HG02588 (cell line): Measurements from ENCODE around the gene ZNF598.
A peak's percentile ranks its signal among the peaks of the same experiment; 100 is the strongest.

Source experiments
- ATAC-seq: cut with Tn5 transposase; IDR thresholded peaks from one replicate; pipeline ENCODE4 v1.9.1; 2021; ENCODE audit warnings: mild to moderate bottlenecking, moderate library complexity; ENCODE audit not compliant: unreplicated experiment

ZNF598 gene

GRCh38 chr16:2008009-2008526, 1.6 kb downstream of the ZNF598 start:
- ATAC-seq: no peak

DNA sequence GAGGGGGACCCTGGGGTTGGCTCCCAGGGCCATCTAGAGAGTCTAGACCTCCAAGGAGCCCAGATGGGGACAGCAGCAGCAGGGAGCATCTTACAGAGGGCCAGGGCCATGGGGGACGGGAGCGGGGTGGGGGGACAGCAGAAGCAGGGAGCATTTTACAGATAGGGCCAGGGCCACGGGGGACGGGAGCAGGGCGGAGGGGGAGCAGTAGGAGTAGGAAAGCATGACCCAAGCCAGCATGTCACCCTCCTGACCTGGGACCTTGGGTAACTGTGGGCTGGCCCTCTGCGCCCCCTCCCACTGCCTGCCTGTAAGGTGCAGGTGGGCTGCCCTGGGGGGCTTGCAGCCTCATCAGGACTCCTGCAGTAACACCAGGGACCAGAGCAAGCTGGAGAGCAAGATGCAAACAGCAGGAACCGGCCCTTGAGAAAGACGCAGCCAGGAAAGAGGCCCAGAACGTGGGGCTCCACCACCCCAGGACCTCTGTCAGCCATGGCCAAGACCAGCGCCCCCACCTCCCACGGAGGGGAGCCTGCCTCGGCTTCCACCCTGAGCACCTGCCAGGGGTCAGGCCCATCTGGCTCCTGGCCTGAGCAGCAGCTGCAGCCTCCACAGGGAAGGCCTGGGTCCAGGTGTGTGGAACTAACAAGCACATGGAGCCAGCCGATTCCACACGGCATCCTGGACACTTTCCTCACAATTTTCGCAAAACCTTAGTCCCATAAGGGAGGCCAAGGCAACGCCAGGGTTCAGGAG, 2.4 kb downstream of the ZNF598 start:
- no peak for ATAC-seq

DNA sequence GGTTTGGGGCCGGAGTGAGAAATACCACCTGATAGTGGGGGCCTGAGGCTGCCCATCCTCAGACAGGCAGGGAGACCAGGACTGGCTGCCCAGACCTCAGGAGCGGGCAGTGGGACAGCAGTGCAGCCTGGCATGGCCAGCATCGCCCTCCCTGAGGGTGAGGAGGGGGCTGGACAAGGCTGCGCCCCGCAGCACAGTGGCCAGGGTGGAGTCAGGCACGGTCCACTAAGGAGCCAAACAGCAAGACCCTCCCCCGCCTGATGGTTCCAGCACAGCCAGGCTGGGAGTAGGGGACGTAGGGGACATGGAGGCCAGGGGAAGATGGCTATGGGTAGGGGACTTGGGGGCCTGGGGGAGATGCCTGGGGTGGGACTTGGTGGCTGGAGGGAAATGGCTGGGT, 3.3 kb downstream of the ZNF598 start:
- ATAC-seq: no peak

GRCh38 chr16:2005646-2006045, 4.0 kb downstream of the ZNF598 start:
- ATAC-seq: no peak

DNA sequence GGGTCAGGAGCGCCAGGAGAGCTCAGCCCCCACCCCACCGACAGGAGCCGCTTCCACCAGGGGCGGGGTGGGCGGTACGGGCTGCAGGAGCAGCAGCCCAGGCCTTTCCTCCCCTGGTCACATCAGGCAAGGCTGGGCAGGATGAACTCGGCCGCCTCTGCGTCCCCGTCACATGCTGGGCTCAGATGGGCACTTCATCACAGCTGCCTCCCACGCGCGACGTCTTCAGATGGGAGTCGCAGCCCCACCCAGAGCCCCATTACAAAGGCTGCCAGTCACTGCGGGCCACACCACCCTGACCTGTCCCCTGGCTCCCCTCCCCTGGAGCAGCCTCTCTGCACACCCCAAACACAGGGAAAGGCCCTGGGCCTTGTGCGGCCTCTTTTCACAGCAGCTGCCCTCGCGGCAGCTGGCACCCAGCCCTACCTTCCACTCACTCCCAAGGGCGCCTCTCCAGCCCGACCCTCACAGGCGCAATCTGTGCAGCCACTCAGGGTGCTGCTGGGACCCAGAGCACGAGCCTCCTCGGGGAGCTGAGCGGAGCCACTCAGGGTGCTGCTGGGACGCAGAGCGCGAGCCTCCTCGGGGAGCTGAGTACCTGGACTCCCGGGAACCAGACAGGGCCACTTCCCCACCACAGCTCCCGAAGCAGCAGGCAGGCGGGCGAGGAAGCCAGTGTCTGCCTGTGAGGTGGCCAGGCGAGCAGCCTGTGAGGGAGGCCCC, 4.7 kb downstream of the ZNF598 start:
- ATAC-seq: no peak

GRCh38 chr16:2003827-2004641, 5.6 kb downstream of the ZNF598 start:
- peak; percentile 49 for ATAC-seq

DNA sequence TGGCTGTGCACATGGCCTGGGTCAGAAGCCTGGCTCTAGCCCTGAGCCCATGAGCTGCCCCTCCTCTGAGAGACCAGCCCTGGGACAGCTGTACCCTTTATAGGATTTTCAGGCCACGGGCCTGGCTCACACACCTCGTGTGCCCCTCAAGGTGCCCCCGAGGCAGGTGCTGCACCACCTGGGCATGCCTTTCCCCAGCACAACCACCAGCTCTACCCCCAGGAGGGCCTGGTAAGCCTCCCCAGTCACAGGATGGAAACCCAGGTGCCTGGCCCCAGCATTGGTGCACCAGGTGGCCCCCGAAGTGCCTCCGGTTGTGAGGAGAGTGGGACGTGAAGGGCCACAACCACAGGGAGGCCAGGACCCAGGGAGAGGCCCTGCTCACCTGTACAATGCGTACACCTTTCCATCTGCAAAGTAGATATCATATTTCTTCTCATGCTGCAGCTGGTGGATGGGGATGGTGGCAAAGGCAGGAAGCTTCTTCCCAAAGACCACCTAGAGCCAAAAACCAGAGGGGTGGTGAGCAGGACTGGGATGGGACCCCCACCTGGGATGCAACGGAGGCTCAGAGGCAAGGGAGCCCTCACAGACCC, 6.3 kb downstream of the ZNF598 start:
- no peak for ATAC-seq

- no peak for ATAC-seq
Observed at GRCh38 chr16:2002406-2003230, 7.0 kb downstream of the ZNF598 start.

DNA sequence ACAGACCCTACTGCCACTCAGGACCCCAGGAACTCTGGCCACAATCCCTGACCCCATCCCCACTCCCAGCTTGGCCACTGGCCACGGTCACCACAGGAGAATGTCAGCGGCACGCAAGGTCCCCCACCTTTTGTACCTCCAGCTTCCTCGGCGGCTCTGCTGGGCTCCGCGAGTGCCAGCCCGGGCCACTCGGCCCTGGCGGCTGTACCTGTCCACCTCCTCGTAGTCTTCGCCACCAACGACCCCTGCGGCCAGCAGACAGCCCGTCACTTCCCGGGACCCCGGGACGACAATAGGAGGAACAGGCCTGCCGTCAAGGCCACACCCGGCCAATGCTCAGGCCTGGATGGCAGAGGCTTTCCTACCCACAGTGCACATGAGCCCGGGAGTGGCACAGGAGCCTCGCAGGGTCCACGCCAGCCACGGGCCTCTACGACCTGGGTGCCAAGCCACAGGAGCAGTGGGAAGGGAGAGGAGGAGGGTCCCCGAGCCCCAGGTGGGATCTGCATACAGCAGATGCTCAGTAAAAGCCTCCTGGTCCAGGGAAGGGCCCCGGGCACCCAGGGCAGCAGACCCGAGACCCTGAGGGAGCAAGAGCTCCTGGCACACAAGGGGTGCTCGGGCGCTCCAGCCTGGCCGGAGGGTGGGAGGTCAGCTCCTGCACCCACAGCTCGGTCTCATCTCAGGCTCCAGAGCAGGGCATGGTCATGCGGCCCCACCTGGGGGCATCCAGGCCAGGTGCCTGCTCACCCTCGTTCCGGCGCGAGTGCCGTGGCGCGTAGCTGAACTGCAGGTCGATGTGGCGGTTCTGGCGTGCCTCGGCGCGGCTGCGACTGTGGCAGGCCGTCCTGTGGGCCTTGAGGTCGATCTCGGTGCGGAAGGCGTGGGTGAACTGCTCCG, 7.9 kb downstream of the ZNF598 start:
- ATAC-seq: no peak

GRCh38 chr16:2001035-2001434, 8.6 kb downstream of the ZNF598 start:
- ATAC-seq: no peak

- no peak for ATAC-seq
Observed at GRCh38 chr16:1999866-2000514, 9.6 kb downstream of the ZNF598 start.

GRCh38 chr16:1998852-1999801, 10.5 kb downstream of the ZNF598 start:
- no peak for ATAC-seq

GRCh38 chr16:1998360-1998835, 11.2 kb downstream of the ZNF598 start:
- no peak for ATAC-seq

DNA sequence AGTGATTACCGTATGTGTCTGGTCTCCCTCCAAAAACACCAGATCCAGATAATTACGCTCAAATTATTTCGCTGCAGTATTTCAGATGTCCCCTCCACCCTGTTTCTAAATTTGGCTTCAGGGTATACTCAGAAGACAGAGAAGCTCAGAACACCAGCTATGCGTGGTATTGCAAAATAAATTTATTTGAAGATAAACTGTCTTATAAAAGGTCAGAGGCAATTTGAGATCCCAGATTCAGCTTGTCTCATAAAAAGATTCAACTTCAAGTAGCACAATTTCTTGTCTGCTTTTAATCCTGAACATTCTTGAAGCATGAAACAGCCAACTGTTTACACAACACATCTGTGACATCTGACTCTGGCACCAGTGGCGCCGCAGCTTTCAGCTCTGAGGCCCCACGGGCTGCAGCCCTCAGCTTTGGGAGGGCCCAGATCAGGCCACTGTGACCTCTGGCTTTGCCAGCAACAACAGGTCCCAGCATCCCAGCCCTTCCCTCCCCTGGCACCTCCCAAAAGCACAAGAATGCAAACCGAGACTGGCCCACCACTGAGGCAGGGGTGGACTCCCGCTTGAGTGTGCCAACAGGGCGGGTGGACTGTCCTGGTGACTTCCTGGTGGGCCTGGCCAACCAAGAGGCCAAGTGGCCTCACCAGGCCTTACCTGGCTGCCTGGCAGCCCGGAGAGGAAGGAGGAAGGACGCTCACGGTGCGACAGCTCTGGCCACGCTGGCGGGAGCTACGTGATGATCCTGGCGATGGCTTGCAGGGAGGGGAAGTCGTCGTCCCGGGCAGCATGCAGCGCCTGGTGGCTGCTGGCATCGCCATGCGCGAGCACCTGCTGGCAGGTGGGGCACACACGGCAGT, 11.9 kb downstream of the ZNF598 start:
- ATAC-seq: no peak

DNA sequence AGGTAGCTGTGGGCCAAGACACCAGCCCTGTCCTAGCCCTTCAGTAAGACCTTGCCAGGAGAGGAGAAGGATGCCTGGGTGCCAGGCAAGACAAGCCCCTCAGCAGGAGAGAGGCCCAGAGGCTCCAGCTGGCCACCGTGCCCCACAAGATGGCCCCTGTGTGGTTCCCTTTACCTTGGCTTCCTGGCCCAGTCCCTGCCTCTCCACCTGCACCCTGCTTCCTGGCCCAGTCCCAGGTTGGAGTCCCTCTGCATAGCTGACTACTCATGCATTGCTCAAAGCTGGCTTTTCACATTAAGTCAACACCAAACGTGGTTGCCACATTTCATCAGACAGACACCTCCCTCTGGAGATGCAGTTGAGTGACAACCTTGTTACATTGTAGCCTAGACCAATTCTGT, 15.9 kb downstream of the ZNF598 start:
- ATAC-seq: no peak

DNA sequence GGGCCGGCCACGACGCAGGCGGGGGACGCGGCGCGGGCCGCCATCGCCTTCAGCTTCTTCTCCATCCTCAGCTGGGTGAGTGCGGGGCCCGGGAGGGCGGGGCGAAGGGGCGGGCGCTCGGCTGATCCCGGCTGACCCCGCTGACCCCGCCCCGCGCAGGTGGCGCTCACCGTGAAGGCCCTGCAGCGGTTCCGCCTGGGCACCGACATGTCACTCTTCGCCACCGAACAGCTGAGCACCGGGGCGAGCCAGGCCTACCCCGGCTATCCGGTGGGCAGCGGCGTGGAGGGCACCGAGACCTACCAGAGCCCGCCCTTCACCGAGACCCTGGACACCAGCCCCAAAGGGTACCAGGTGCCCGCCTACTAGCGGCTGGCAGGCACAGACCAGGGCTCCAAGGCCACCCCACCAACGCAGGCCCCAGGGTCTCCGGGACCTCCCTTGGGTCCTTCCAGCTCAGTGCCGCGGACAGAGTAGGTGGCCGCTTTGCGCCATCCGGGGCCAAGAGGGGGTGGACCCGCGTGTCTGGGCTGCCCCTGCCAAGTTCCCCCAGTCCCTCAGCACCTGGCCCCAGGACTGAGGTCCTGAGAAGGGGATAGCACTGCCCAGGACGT, 16.8 kb downstream of the ZNF598 start:
- ATAC-seq: no peak
